Measurements from ENCODE around the gene MTA1.
A peak's percentile ranks its signal among the peaks of the same experiment; 100 is the strongest.

The MTA1 gene

GRCh38 chr14:105483300-105484068 is 63.9 kb downstream of the MTA1 start:
- DNase-seq (ENCODE audit: low spot score): no peak
- H3K27ac ChIP-seq: peak overlapping the region; percentile 100
- POLR2A ChIA-PET (ENCODE audit: low non-redundant PET): interaction anchor here (0.6 kb wide), 1 partner anchor 82 kb away, joined by 5 read pairs; no protein-coding TSS in a partner anchor
- CTCF ChIA-PET: interaction anchor here (1.1 kb wide), 1 partner anchor 20 kb away, joined by 3 read pairs; no protein-coding TSS in a partner anchor
- no peak for TF ChIP-seq CTCF (conservative IDR thresholded peaks at IDR 0.05; ENCODE audit: low read depth)

GRCh38 chr14:105484069-105484996 is 64.7 kb downstream of the MTA1 start:
- POLR2A ChIA-PET (ENCODE audit: low non-redundant PET): interaction anchor here (0.6 kb wide), 1 partner anchor 83 kb away, joined by 5 read pairs; no protein-coding TSS in a partner anchor
- CTCF ChIA-PET: no interaction called here
- no peak for DNase-seq (ENCODE audit: low spot score)
- no peak for TF ChIP-seq CTCF (conservative IDR thresholded peaks at IDR 0.05; ENCODE audit: low read depth)
- H3K27ac ChIP-seq: peak overlapping the region; percentile 100

GRCh38 chr14:105484997-105485393 is 65.4 kb downstream of the MTA1 start:
- peak overlapping the region; percentile 100 for H3K27ac ChIP-seq
- no peak for DNase-seq (ENCODE audit: low spot score)
- CTCF ChIA-PET: no interaction called here
- no peak for TF ChIP-seq CTCF (conservative IDR thresholded peaks at IDR 0.05; ENCODE audit: low read depth)
- POLR2A ChIA-PET (ENCODE audit: low non-redundant PET): no interaction called here

DNA sequence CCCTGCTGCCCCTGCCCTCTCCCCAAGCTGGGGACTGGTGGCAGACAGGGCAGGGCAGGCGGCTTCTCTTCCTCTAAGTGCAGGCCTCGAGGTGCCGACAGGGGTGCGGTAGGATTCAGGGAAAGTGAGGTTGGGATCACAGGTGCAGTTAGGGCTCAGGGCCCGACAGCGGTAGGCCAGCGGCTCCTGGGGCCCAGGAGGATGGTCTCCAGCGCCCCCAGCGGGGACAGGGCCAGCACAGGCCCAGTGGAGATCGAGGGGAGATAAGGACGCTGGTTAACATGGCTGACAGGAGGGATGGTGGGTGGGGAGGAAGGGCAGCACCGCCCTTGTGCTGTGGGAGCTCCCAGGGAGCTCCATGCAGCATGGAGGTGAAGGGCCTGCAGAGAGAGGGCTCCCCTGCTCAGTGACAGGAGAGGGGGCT is 66.1 kb downstream of the MTA1 start:
- ChIA-PET POLR2A (ENCODE audit: low non-redundant PET) (no interaction called here), CTCF (interaction anchor here (0.7 kb wide), 1 partner anchor 314 kb away, joined by 4 read pairs; no protein-coding TSS in a partner anchor)
- no peak for DNase-seq (ENCODE audit: low spot score)
- peak overlapping the region; percentile 100 for H3K27ac ChIP-seq
- no peak for TF ChIP-seq CTCF (conservative IDR thresholded peaks at IDR 0.05; ENCODE audit: low read depth)

DNA sequence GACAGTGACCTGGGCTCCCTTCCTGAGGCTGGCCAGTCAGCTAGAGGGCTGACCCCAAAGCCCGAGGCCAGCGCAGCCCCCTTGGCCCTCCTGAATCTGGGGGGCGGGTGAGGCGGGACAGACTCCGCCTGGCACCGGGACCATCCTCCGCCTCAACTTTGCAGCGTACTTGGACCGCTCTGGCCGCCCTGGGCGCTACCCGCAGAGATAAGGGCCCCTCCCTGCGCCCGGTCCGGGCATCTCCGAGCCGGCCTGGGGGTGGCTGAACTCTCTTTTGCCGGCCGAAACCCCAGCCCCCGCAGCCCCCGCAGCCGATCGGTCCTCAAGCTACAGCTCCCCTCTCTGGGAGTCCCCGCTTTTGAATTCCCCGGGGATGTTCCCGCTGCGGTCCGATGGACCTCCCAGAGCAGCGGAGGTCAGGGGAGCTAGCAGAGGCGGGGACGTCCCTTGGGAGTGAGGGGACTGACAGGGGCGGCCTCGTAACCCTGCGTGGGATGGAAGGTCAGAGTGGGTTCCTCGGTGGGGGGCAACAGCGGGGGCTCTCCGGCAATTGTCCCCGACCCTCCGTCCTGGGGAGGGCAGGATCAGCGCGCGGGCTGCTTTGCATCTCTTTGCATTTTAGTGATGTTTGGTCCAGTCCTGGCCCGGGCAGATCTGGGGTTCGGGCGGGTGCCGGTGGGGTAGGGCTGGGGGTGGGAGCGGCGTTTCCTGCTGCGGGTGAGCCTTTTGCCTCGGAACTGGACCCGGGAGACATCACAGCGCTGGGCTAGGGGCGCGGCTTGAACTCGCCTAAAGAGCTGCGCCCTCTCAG is 66.7 kb downstream of the MTA1 start, which contains the start of gene CRIP1:
Gene CRIP1, plus strand, starts transcription at position 724 of the 811 bp plus-strand sequence. CDS start 374 bp downstream, outside the sequence.
- DNase-seq (ENCODE audit: low spot score): no peak
- POLR2A ChIA-PET (ENCODE audit: low non-redundant PET): no interaction called here
- H3K27ac ChIP-seq: peak within 1 kb of the TSS; percentile 100
- CTCF ChIA-PET: interaction anchor here (0.7 kb wide), 1 partner anchor 314 kb away, joined by 4 read pairs; no protein-coding TSS in a partner anchor
- TF ChIP-seq CTCF (conservative IDR thresholded peaks at IDR 0.05; ENCODE audit: low read depth): no peak
